Keratinocyte (primary cell): ENCODE results near the gene PSMA8.

Experiments
- EZH2 ChIP-seq: IDR thresholded peaks from one replicate; pipeline ENCODE4 v1.6.1; 2012; ENCODE audit warnings: inconsistent platforms, mild to moderate bottlenecking, low read length, moderate library complexity
- TF ChIP-seq, protein P1 (sequence below), 3 experiments: IDR thresholded peaks in 1 of 3; conservative IDR thresholded peaks in 1 of 3; optimal IDR thresholded peaks in 1 of 3; 2 replicates in 2 of 3; 3 replicates in 1 of 3; pipeline versions ENCODE3 to v1.5.1; 2011; ENCODE audit warnings: low read length in 3 of 3, mild to moderate bottlenecking in 3 of 3, moderate library complexity in 2 of 3, control low read depth in 1 of 3, inconsistent platforms in 1 of 3; ENCODE audit not compliant: insufficient read depth in 2 of 3; ENCODE audit errors: extremely low read depth in 1 of 3

DNA sequence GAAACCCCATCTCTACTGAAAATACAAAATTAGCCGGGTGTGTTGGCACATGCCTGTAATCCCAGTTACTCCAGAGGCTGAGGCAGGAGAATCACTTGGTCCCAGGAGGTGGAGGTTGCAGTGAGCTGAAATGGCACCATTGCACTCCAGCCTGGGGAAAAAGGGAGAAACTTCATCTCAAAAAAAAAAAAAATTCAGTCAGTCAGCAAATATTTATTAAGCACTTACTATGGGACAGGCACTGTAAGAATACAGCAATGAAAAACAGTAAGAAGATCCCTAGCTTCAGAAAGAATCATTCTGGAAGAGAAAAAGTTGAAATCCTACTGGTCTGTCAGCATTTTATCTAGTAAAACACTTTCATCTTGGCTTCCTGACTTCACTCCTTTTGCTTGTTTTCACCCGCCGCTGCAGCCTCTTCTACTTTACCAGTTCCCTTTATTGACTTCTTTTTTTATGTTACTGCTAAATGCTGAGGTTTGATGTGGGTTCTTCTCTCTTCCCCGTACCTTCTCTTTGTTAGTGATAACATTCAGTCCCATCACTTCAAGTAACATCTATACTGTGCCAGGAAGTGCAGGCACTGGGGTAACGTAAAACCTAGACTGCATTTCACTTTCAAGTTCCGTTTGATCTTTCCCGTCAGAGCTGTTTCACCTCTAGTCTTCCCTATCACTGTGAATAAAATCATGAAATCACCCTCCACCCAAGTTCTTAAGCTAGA lies 81.7 kb downstream of the PSMA8 start:
- TF ChIP-seq, protein P1, sequence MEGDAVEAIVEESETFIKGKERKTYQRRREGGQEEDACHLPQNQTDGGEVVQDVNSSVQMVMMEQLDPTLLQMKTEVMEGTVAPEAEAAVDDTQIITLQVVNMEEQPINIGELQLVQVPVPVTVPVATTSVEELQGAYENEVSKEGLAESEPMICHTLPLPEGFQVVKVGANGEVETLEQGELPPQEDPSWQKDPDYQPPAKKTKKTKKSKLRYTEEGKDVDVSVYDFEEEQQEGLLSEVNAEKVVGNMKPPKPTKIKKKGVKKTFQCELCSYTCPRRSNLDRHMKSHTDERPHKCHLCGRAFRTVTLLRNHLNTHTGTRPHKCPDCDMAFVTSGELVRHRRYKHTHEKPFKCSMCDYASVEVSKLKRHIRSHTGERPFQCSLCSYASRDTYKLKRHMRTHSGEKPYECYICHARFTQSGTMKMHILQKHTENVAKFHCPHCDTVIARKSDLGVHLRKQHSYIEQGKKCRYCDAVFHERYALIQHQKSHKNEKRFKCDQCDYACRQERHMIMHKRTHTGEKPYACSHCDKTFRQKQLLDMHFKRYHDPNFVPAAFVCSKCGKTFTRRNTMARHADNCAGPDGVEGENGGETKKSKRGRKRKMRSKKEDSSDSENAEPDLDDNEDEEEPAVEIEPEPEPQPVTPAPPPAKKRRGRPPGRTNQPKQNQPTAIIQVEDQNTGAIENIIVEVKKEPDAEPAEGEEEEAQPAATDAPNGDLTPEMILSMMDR (optimal IDR thresholded peaks at IDR 0.05 in 1 of 3, IDR thresholded peaks at IDR 0.05 in 1 of 3, conservative IDR thresholded peaks at IDR 0.05 in 1 of 3; ENCODE audit: extremely low read depth in 1 of 3, insufficient read depth in 2 of 3, low read length in 3 of 3) = no peak
- TF ChIP-seq EZH2 = no peak
